MM.1S (cell line): ENCODE measurements around the gene VPS54.

ENCODE experiments used
- EZH2 ChIP-seq: fragments of 300-600 bp; sonication (generic); optimal IDR thresholded peaks from 2 replicates; pipeline ENCODE3; 2017; ENCODE audit warnings: low read depth, mild to moderate bottlenecking, antibody characterized with exemption, low read length, mixed read lengths
- TF ChIP-seq, protein P1 (sequence below): fragments of 300-600 bp; sonication (generic); IDR thresholded peaks from 2 replicates; pipeline ENCODE4 v1.5.1; 2016; ENCODE audit warnings: antibody characterized with exemption, low read length, mixed read lengths

DNA sequence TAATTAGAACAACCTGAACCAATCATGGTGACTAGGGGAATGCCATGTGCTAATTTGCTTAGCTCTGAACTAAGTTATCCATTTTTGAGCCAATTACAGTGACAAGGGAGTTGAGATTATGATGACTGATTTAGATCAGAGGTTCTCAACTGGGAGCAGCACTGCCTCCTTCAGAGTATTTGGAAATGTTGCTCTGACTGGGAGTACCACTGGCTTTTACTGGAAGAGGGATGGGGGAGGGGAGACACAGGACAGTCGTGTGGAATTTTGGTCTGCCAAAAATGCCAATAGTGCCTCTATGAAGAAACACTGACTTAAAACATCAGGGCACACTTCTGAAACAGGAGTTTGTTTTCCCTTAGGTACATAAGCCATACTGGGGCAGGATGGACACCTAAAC is 48.1 kb upstream of the VPS54 start:
- TF ChIP-seq EZH2 = no peak
- TF ChIP-seq, protein P1, sequence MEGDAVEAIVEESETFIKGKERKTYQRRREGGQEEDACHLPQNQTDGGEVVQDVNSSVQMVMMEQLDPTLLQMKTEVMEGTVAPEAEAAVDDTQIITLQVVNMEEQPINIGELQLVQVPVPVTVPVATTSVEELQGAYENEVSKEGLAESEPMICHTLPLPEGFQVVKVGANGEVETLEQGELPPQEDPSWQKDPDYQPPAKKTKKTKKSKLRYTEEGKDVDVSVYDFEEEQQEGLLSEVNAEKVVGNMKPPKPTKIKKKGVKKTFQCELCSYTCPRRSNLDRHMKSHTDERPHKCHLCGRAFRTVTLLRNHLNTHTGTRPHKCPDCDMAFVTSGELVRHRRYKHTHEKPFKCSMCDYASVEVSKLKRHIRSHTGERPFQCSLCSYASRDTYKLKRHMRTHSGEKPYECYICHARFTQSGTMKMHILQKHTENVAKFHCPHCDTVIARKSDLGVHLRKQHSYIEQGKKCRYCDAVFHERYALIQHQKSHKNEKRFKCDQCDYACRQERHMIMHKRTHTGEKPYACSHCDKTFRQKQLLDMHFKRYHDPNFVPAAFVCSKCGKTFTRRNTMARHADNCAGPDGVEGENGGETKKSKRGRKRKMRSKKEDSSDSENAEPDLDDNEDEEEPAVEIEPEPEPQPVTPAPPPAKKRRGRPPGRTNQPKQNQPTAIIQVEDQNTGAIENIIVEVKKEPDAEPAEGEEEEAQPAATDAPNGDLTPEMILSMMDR = no peak
